ENCODE results near the gene TLCD3A. TPM values are rescaled to one million over a fixed set of nuclear protein-coding genes. Genes with fewer than 3 reads are reported as not detected.
A peak's percentile ranks its signal among the peaks of the same experiment; 100 is the strongest.
"Not testable (repeated sequence)": the region's sequence is repeated elsewhere in the genome, so short reads cannot be mapped to it uniquely, and the experiment has no call there.

Gene TLCD3A
- 10.1 TPM for total RNA-seq

- DNase-seq (ENCODE audit: low spot score) (peak; percentile 85), ATAC-seq (peak; percentile 87)
- intact Hi-C loops (cut with DNase I): no loop called here
These were observed at the start of gene TLCD3A for GRCh38 chr17:732067-732901. Gene TLCD3A (plus strand): TSS chr17:732596. CDS start chr17:732648, 52 bp downstream.

DNA sequence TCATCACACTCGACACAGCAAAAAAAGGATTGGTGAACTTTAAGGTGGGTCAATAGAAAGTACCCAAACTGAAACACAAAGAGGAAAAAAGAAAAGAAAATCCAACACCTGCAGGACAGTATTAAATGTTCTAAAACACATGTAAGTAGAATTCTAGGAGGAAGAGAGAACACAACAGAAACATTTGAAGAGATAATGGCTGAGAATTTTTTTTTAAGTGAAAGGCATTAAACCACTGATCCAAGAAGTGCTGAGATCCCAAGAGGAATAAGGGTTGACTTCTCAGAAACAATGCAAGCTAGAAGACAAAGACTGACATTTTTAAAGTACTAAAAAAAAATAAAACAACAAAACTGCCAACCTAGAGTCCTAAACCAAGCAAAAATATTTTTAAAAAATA is 49.4 kb upstream of the TLCD3A start:
- ATAC-seq (no peak), DNase-seq (ENCODE audit: low spot score) (no peak)
- intact Hi-C loops (cut with DNase I): no loop called here

- ATAC-seq (no peak), DNase-seq (ENCODE audit: low spot score) (no peak)
These were observed 48.7 kb upstream of the TLCD3A start for GRCh38 chr17:683499-684254.

GRCh38 chr17:685006-685405 is 47.4 kb upstream of the TLCD3A start:
- DNase-seq (ENCODE audit: low spot score) (no peak), ATAC-seq (no peak)
- intact Hi-C loops (cut with DNase I): no loop called here

More at GRCh38 chr17:683499-684254, 48.7 kb upstream of the TLCD3A start:
- intact Hi-C loops (cut with DNase I): no loop called here

GRCh38 chr17:688100-688989 is 44.1 kb upstream of the TLCD3A start:
- intact Hi-C loops (cut with DNase I): no loop called here
- ATAC-seq (peak; percentile 68), DNase-seq (ENCODE audit: low spot score) (no peak)

DNA sequence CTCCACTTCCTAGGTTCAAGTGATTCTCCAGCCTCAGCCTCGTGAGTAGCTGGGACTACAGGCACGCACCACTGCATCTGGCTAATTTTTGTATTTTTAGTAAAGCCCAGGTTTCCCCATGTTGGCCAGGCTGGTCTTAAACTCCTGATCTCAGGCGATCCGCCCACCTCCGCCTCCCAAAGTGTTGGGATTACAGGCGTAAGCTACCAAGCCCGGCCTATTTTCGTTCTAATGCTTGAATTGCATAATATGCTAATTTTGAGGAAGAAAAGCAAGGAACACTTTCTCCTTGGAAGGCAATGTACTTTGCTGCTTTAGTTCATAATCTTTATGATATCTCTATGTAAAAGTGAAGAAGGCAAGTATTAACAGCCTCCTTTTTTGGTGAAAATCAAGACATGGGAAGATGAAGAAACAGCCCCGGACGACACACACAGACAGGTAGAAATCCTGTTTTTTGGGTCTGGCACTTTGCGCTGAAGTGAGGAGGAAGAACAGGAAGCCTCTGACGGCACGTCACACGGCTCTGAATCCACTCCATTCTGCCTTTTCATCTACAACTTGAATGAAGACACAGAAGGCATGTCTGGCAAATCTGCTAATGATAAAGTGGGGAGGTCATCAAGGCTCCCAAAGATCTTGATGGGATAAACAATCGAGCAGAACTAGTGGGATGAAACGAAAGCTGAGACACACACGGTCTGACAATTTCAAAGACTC is 42.7 kb upstream of the TLCD3A start:
- DNase-seq (ENCODE audit: low spot score) (no peak), ATAC-seq (no peak)
- intact Hi-C loops (cut with DNase I): no loop called here

- DNase-seq (ENCODE audit: low spot score): no peak
- ATAC-seq: no peak
- intact Hi-C loops (cut with DNase I): no loop called here
These were observed 42.0 kb upstream of the TLCD3A start for GRCh38 chr17:690361-690760.

GRCh38 chr17:691423-691822 is 41.0 kb upstream of the TLCD3A start:
- intact Hi-C loops (cut with DNase I): no loop called here
- ATAC-seq: no peak
- no peak for DNase-seq (ENCODE audit: low spot score)

DNA sequence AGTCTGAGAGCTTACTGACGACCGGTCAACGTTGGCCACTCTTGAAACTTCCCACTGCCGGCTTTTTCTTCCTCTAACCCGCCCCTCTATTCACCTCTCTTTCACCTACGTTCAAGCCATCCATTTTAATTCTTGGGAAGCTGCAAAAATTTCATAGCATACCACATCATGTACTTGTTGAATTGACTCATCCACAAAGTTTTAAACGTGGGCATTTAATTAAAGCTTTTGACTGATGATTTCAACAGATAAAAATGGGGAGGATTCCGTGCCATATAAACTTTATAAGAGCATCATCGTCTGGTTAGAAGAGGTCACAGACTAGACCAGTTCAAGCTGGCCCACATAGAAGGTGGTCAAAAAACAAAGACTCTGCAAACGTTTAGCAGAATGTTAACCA is 40.3 kb upstream of the TLCD3A start:
- DNase-seq (ENCODE audit: low spot score) (no peak), ATAC-seq (no peak)
- intact Hi-C loops (cut with DNase I): no loop called here

- intact Hi-C loops (cut with DNase I): no loop called here
- no peak for ATAC-seq
- no peak for DNase-seq (ENCODE audit: low spot score)
These were observed 38.4 kb upstream of the TLCD3A start for GRCh38 chr17:693791-694638.

DNA sequence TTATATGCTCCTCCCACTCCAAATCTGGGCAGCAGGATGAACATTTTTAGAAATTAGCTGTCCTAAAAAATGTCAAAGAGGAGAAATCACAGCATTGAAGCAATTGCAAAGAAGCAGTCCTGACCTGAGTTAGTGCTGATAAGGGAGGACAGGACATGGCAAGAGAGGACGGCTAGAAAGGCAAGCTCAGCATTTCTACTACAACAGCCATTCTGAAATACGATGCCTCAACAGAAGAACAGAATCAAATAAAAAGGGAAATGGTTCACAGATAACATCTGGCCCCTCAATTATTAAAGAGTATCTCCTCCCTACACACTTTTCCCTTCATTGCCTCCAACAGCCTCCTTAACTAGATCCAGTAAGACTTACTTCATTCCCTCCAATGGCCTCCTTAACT is 36.0 kb upstream of the TLCD3A start:
- ATAC-seq: no peak
- intact Hi-C loops (cut with DNase I): no loop called here
- DNase-seq (ENCODE audit: low spot score): no peak

- DNase-seq (ENCODE audit: low spot score) (no peak), ATAC-seq (no peak)
- intact Hi-C loops (cut with DNase I): no loop called here
These were observed 34.7 kb upstream of the TLCD3A start for GRCh38 chr17:697682-698081.

DNA sequence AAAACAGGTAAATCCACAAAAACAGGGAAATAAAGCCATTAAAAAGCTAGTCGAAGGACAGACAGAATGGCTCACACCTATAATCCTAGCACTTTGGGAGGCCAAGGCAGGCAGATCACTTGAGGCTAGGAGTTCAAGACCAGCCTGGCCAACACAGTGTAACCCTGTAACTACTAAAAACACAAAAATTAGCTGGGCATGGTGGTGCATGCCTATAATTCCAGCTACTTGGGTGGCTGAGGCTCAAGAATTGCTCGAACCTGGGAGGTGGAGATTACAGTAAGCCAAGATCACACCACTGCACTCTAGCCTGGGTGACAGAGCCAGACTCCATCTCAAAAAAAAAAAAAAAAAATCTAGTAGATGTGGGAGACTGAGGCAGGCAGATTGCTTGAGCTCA is 34.3 kb upstream of the TLCD3A start:
- intact Hi-C loops (cut with DNase I); DNase-seq (ENCODE audit: low spot score); ATAC-seq: not testable (repeated sequence)

- DNase-seq (ENCODE audit: low spot score): no peak
- intact Hi-C loops (cut with DNase I): no loop called here
- no peak for ATAC-seq
These were observed 33.1 kb upstream of the TLCD3A start for GRCh38 chr17:699345-699744.

DNA sequence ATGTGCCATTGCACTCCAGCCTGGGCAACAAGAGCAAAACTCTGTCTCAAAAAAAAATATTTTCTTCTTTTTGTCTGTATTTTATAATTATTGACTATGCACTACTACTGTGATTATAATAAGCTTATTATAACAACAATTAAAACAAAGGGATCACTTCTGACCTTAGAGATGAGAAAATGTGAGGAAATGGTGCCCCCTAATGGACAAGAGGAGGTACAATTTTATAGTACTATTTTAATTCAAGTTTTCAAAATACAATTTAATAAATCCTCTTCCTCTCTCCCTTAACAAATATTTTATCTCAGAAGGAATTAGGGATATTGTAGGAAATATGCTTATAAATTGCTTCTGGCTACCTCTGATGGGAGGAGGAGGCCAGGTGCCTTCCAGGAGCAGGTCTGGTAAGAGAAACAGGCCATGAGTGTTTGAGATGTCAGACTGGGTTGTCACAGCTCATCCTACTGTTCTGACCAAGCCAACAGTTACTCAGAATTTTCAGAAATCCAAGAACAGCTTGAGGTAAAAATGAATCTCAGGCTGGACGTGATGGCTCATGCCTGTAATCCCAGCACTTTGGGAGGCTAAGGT is 31.8 kb upstream of the TLCD3A start:
- DNase-seq (ENCODE audit: low spot score): no peak
- ATAC-seq: peak; percentile 41
- intact Hi-C loops (cut with DNase I): no loop called here

- ATAC-seq (no peak), DNase-seq (ENCODE audit: low spot score) (no peak)
- intact Hi-C loops (cut with DNase I): no loop called here
These were observed 29.1 kb upstream of the TLCD3A start for GRCh38 chr17:703081-703875.
